Peyer's patch (tissue), 4 donors: ENCODE results near the gene HBEGF.

ENCODE experiments used
- CTCF ChIP-seq, 6 experiments: fragments of 450-650 bp in 4 of 6; fragments of 200-600 bp in 2 of 6; sonication (generic) in 1 of 6; IDR thresholded peaks; one replicate each; pipeline ENCODE4 v1.5.1; 2017 to 2019; ENCODE audit warnings: antibody characterized with exemption in 6 of 6, mild to moderate bottlenecking in 3 of 6, moderate library complexity in 1 of 6
- POLR2A ChIP-seq, 2 donors: fragments of 450-650 bp; IDR thresholded peaks; one replicate each; pipeline ENCODE4 v1.5.1; 2017; ENCODE audit warnings: antibody characterized with exemption in 2 of 2, mild to moderate bottlenecking in 2 of 2, moderate library complexity in 2 of 2

GRCh38 chr5:140297283-140297682 is 49.1 kb downstream of the HBEGF start:
- TF ChIP-seq CTCF (IDR thresholded peaks at IDR 0.05) (no peak), POLR2A (IDR thresholded peaks at IDR 0.05) (no peak)
